ENCODE results near the gene PCSK7. TPM values are rescaled to one million over a fixed set of nuclear protein-coding genes. Genes with fewer than 3 reads are reported as not detected.

Gene PCSK7
- total RNA-seq, 1 experiment from 2014 or later, result 30.0 TPM

DNA sequence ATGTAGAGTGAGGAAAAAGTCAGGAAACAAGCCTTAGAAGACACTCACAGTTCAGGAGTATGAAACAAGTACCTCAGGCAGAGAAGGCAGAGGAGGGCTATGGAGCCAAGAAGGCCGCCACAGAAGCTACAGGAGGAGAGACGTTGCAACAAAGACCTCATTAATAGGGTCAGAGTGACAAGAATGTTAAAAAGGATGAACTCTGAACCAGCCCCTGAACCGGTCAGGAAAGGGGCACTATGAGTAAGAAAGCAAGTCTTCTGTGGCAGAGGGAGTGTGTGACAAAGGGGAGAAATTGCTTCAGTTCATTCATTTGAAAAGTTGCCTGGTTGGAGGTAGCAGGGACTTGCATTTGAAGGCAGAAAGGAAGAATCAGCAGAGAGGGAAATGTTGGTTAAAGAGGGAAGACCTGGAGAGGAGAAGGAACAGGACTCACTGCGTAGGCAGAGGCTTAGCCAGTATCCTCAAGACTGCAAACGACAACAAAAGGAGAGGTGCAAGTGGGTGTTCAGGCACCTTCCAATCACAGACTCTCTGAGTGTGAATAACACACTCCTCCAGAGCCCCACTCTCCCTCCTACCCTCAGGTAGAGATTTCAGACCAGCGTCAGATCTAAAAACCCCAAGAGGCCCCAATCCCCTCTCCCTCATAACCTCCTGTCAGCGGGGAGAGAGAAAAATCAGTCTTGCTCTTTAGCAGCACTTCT is 17.3 kb downstream of the PCSK7 start:
- Histone ChIP-seq H3K4me1 (ENCODE audit: control insufficient read depth in 1 of 2, insufficient read depth in 2 of 2, low read length in 2 of 2) (no peaks in the 10 kb centered on the region), H3K9ac (ENCODE audit: low read length) (no peak overlapping the region), H3K27me3 (ENCODE audit: insufficient read depth, low read length) (no peaks in the 10 kb centered on the region), H3K9me3 (ENCODE audit: control insufficient read depth in 1 of 2, insufficient read depth in 1 of 2, low read depth in 1 of 2, low read length in 2 of 2) (no peaks in the 10 kb centered on the region), H4K20me1 (ENCODE audit: insufficient read depth) (no peaks in the 10 kb centered on the region), H3K79me2 (ENCODE audit: insufficient read depth, low read length) (no peaks in the 10 kb centered on the region), H3K4me3 (replicated peaks in 1 of 2; ENCODE audit: low read depth in 1 of 2, low read length in 2 of 2) (no peak overlapping the region), H3K27ac (ENCODE audit: low read depth, low read length) (no peak overlapping the region), H2AFZ (ENCODE audit: low read depth, low read length, poor library complexity, severe bottlenecking) (no peak overlapping the region), H3K9me2 (ENCODE audit: insufficient read depth) (no peaks in the 10 kb centered on the region), H3K36me3 (ENCODE audit: control insufficient read depth in 1 of 2, insufficient read depth in 2 of 2, low read length in 2 of 2) (peaks cover 16 to 19% of the 10 kb centered on the region in 2 experiments; a peak in 3 of 4 replicates), H3K4me2 (ENCODE audit: low read length) (no peak overlapping the region)
- CTCF ChIA-PET, result interaction anchor here (1.0 kb wide), 1 partner anchor 12 kb away, joined by 4 read pairs; no protein-coding TSS in a partner anchor
- BruUV-seq (replicated peaks), result no TSS peak
- ATAC-seq (no peak), DNase-seq (ENCODE audit: low read depth, low spot score) (no peak)
- POLR2A ChIA-PET, result no interaction called here
- TF ChIP-seq ZFX (IDR thresholded peaks at IDR 0.05) (no peak), RAD21 (IDR thresholded peaks at IDR 0.05; ENCODE audit: low read depth) (no peak), SRF (IDR thresholded peaks at IDR 0.05; ENCODE audit: low read depth) (no peak), FOSL1 (IDR thresholded peaks at IDR 0.05; ENCODE audit: low read depth) (no peak), ELF1 (IDR thresholded peaks at IDR 0.05; ENCODE audit: borderline replicate concordance, low read depth) (no peak), CBX3 (IDR thresholded peaks at IDR 0.05; ENCODE audit: low read depth) (no peak), TCF7L2 (IDR thresholded peaks at IDR 0.05; ENCODE audit: borderline replicate concordance, extremely low read depth, insufficient read depth, insufficient read length) (no peak), EZH2phosphoT487 (IDR thresholded peaks at IDR 0.05; ENCODE audit: borderline replicate concordance) (no peak), EZH2 (IDR thresholded peaks at IDR 0.05) (no peak), CEBPB (IDR thresholded peaks at IDR 0.05; ENCODE audit: low read depth) (no peak), SP1 (IDR thresholded peaks at IDR 0.05; ENCODE audit: low read depth) (no peak), SIN3A (IDR thresholded peaks at IDR 0.05; ENCODE audit: low read depth) (no peak), POLR2AphosphoS5 (IDR thresholded peaks at IDR 0.05; ENCODE audit: low read depth, low read length) (no peak)
- TF ChIP-seq, protein P1, sequence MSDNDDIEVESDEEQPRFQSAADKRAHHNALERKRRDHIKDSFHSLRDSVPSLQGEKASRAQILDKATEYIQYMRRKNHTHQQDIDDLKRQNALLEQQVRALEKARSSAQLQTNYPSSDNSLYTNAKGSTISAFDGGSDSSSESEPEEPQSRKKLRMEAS (IDR thresholded peaks at IDR 0.05), result no peak
- TF ChIP-seq, protein P2, sequence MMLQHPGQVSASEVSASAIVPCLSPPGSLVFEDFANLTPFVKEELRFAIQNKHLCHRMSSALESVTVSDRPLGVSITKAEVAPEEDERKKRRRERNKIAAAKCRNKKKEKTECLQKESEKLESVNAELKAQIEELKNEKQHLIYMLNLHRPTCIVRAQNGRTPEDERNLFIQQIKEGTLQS (IDR thresholded peaks at IDR 0.05), result no peak
- TF ChIP-seq, protein P3, sequence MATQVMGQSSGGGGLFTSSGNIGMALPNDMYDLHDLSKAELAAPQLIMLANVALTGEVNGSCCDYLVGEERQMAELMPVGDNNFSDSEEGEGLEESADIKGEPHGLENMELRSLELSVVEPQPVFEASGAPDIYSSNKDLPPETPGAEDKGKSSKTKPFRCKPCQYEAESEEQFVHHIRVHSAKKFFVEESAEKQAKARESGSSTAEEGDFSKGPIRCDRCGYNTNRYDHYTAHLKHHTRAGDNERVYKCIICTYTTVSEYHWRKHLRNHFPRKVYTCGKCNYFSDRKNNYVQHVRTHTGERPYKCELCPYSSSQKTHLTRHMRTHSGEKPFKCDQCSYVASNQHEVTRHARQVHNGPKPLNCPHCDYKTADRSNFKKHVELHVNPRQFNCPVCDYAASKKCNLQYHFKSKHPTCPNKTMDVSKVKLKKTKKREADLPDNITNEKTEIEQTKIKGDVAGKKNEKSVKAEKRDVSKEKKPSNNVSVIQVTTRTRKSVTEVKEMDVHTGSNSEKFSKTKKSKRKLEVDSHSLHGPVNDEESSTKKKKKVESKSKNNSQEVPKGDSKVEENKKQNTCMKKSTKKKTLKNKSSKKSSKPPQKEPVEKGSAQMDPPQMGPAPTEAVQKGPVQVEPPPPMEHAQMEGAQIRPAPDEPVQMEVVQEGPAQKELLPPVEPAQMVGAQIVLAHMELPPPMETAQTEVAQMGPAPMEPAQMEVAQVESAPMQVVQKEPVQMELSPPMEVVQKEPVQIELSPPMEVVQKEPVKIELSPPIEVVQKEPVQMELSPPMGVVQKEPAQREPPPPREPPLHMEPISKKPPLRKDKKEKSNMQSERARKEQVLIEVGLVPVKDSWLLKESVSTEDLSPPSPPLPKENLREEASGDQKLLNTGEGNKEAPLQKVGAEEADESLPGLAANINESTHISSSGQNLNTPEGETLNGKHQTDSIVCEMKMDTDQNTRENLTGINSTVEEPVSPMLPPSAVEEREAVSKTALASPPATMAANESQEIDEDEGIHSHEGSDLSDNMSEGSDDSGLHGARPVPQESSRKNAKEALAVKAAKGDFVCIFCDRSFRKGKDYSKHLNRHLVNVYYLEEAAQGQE (IDR thresholded peaks at IDR 0.05; ENCODE audit: low read depth), result no peak
- intact Hi-C loops (cut with micrococcal nuclease), result no loop called here
- RAD21 ChIA-PET (ENCODE audit: low non-redundant PET in 1 of 2, low total read pairs in 2 of 2, uncharacterized antibody in 2 of 2, unreplicated experiment in 2 of 2), result no interaction called here
